HG03103 (cell line): ENCODE results near the gene CARNS1.
A peak's percentile ranks its signal among the peaks of the same experiment; 100 is the strongest.
"Not testable (repeated sequence)": the region's sequence is repeated elsewhere in the genome, so short reads cannot be mapped to it uniquely, and the experiment has no call there.

Source experiments
- ATAC-seq: cut with Tn5 transposase; IDR thresholded peaks from one replicate; pipeline ENCODE4 v1.9.1; 2021; ENCODE audit warnings: low read depth; ENCODE audit not compliant: unreplicated experiment

Gene CARNS1

GRCh38 chr11:67457453-67457852 lies 42.0 kb downstream of the CARNS1 start:
- no peak for ATAC-seq

DNA sequence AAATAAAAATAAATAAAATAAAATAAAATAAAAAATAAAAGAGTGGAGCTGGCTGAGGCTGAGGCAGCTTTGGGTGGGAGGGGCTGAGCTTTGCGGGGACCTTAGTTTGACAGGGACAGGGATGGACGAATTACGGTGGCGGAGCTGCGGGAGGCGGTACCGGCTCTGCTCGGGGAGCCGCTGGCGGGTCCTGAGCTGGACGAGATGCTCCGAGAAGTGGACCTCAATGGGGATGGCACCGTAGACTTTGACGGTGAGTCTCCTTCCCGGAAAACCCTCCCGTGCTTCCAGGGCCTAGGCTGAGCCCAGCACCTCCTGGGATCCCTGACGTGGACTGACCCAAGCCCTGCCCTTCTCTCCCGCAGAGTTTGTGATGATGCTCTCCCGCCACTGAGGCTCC lies 42.8 kb downstream of the CARNS1 start:
- ATAC-seq = no peak

- ATAC-seq = no peak
Measured at GRCh38 chr11:67463186-67463585, 47.7 kb downstream of the CARNS1 start.

- no peak for ATAC-seq
Measured at GRCh38 chr11:67463680-67464410, 48.4 kb downstream of the CARNS1 start.

DNA sequence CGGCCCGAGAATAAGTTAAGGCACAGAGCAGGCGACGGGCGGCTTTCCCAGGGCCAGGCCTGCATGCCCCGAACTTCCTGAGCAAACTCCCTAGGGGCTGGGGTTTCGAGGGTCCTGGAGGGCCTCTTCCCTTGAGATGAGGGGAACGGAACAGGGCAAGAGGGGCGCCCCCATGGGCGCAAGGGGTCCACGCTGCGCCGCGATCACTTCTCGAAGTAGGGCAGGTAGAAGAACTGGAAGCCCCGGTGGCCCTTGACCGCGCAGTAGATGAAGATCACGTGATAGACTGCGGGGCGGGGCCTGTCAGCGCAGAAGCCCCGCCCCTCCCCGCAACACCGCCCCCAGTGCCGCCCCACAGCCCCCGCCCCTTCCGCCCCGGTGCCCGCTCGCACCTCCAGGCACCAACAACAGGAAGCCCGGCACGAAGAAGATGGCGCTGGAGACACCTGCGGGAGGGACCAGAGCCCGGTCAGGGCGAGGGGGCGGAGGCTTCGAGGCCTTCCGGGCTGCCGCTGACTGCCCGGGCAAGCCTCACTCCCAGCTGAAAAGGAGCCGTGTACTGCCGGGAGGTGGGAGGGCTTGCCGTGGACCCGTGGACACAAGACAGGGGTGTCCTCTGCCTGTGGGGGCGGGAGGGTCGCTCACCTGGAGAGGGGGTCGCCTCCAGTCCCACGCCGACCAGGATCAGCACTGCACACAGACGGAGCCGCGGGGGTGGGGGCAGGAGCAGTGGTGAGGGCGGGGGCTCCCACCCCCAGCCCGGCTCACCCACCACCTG lies 49.1 kb downstream of the CARNS1 start:
- ATAC-seq = peak; percentile 51

DNA sequence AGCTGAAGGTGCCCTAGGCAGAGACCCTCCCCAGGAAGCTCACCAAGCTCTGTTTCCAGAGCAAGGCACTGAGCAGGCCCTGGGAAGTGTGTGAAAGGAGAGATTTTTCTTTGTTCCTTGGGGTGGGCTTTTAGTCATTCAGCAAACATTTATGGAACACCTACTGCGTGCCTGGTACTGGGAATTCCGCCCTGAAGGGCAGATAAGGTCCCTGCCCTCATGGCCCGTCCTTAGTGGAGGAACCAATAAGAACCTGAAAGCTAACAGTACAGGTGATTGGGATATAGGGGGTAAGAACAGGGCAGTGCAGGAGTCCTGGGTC lies 49.7 kb downstream of the CARNS1 start:
- ATAC-seq = no peak

GRCh38 chr11:67465530-67465929 lies 50.1 kb downstream of the CARNS1 start:
- not testable (repeated sequence) for ATAC-seq

- ATAC-seq = no peak
Measured at GRCh38 chr11:67466367-67466766, 50.9 kb downstream of the CARNS1 start.

DNA sequence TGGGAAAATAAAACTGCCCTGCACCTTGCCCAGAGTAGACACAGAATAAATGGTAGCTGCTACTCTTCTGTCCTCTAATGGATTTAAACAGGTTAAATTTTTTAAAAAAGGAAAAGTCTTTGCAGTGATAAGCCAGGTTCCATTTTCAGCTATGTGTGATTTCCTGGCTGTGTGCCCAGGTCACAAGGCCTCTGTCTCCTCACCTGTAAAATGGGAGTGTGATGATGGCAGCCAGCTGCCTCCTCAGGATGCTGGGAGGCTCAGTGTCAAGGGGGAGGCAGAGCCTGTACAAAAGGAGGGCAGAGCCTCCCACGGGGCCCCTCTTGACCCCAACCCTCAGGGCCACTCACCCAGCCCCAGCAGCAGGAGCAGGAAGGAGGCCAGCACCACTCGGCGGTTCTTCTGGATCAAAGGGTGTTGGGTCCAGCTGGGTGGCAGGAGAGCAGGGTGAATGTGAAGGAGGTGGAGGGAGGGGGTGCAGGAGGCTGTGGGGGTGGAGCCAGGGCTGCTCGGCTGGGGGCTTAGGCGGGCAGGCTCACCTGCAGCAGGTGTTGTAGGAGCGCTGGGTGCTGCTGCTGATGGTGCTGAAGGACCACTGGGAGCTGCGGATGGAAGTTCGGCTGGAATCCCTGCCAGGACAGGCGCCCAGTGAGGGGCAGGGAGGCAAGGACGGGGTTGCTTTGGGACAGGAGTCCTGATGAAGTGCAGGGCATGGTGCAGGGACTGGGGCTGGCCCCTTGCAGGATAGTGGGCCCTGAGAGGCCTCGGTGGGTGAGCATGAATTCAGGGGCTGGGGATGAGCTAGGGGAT lies 51.7 kb downstream of the CARNS1 start:
- ATAC-seq = no peak

DNA sequence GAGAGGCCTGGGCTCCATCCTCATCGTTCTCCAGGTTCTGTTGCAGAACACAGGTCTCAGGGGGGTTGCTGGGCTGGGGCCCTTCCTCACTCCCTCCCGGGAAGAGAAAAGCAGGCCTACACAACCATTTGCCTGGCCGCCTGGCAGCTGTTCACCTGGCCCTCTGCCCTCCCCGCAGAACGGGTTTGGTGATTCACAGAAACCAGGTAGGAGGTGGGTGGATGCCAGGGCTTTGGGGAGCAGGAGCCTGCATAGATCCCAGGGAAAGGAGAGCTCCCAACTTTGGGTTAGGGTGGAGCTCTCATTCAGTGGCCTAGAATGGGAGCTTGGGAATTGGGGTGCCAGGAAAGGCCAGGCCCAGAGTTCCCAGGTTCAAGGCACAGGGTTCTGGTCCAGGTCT lies 52.6 kb downstream of the CARNS1 start:
- no peak for ATAC-seq

- no peak for ATAC-seq
Measured at GRCh38 chr11:67468456-67468758, 52.9 kb downstream of the CARNS1 start.

DNA sequence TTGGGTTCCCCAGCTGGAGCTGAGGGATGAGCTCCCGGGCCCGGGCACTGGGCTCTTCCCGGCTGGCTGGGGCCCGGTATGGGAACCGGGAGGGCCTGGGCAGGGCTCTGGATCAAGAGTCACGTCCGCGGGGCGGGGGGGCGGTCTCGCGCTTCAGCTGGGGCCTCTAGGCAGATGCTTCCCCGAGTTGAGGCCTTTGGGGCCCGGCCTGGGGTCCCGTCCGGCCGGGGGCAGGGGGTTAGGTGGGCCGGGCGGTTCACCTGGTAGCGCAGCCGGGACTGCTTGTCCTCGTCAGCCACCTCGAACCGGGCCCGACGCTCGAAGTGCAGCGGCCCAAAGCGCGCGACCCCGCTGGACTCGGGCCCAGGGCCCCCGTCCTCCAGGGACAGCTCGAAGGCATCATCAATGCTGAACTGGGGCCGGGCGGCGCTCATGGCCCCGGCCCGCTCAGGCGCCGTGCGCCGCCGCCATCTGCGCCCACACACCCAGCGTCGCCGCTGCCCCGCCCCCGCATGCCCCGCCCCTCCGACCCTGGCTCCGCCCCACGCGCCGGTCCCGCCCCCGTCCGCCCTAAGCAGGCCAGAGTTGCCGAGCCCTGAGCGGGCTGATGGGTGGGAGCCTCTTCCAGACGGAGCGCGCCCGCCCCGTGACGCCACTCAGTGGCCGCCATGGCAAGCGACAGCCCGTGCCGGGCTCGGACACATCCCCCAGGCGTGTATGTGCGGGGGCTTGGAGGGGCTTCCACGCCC lies 53.5 kb downstream of the CARNS1 start, which contains the start of gene TMEM134:
TMEM134 (minus strand) TSS at position 493 of the 749 bp plus-strand sequence; CDS start at position 434, 59 bp downstream.
- ATAC-seq = peak; percentile 45

DNA sequence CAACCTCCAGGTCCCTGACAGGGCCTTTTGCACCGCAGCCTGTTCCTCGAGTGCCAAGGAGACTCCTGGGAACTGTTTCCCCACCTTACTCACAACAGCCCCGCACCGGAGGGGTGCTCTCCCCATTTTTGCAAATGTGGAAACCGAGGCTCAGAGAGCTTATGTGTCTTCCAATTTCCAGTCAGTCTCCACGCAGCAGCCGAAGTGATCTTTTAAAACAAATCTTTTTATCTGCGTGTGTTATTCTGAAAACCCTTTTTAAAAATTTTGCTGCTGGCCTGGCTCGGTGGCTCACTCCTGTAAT lies 54.0 kb downstream of the CARNS1 start:
- no peak for ATAC-seq

DNA sequence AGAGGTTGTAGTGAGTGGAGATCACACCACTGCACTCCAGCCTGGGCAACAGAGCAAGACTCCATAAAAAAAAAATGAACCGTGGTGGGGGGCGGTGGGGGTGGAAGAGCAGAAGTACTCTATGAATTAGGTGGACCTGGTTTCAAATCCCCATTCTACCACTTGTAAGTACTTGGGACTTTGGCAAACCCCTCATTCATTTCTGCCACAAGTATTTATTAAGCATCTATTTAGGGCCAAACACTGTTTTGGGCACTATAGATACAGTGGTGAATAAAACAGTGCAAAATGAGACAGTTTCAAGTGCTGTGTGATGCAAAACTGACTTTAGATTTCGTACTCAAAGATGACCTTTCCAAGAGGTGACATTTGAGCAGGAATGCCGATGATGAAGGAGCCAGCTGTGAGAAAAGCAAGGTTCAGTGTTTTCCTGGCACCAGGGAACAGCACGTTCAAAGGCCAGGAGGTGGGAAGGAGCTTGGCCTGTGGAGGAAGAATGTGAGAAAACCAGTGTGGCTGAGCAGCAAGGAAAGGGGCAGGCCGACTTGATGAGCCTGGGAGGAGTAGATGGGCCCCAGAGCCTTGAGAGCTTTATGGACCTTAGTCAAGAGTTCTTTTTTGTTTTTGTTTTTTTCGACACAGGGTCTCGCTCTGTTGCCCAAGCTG lies 55.0 kb downstream of the CARNS1 start:
- ATAC-seq = no peak

GRCh38 chr11:67472882-67473281 lies 57.4 kb downstream of the CARNS1 start:
- no peak for ATAC-seq
